ENCODE data around the gene OR9Q1. TPM values are rescaled to one million over a fixed set of nuclear protein-coding genes. Genes with fewer than 3 reads are reported as not detected.

The OR9Q1 gene
- total RNA-seq, 4 donors from 2014 or later: not detected

GRCh38 chr11:58046231-58046630 is 22.6 kb downstream of the OR9Q1 start:
- H3K4me3 ChIP-seq: no peak overlapping the region
- no peaks in the 10 kb centered on the region for H3K27me3 ChIP-seq
- no peak overlapping the region for H3K27ac ChIP-seq
- no peaks in the 10 kb centered on the region for H3K9me3 ChIP-seq
- no peak for DNase-seq
- H3K4me1 ChIP-seq: no peaks in the 10 kb centered on the region
- WGBS, 2 donors (ENCODE audit: low coverage in 1 of 2): 83 to 91% methylated on average over 3 of the region's 3 CpGs
- in situ Hi-C loops (cut with MboI; ENCODE audit: low pct_ligation_motif_present in 1 of 4, low pct_unique_long_range_greater_than_20kb in 1 of 4, low sequenced_read_pairs in 3 of 4) (no loop called here), intact Hi-C loops (cut with DNase I; ENCODE audit: low total_unique reads) (no loop called here)
- no peaks in the 10 kb centered on the region for H3K36me3 ChIP-seq
- TF ChIP-seq EP300 (IDR thresholded peaks at IDR 0.05; ENCODE audit: low read depth) (no peak), POLR2A (IDR thresholded peaks at IDR 0.05) (no peak)

- intact Hi-C loops (cut with DNase I; ENCODE audit: low total_unique reads): no loop called here
- in situ Hi-C loops (cut with MboI; ENCODE audit: low pct_ligation_motif_present in 1 of 4, low pct_unique_long_range_greater_than_20kb in 1 of 4, low sequenced_read_pairs in 3 of 4): no loop called here
Observed at GRCh38 chr11:58047818-58048217, 24.1 kb downstream of the OR9Q1 start.

GRCh38 chr11:58055806-58056401 is 32.2 kb downstream of the OR9Q1 start:
- no peaks in the 10 kb centered on the region for H3K9me3 ChIP-seq
- TF ChIP-seq POLR2AphosphoS5 (IDR thresholded peaks at IDR 0.05) (no peak), POLR2A (IDR thresholded peaks at IDR 0.05) (no peak), EP300 (IDR thresholded peaks at IDR 0.05; ENCODE audit: low read depth) (no peak), CTCF (IDR thresholded peaks at IDR 0.05) (no peak)
- H3K4me3 ChIP-seq: no peak overlapping the region
- no peak overlapping the region for H3K27ac ChIP-seq
- 74 to 100% methylated on average over 1 of the region's 1 CpG for WGBS, 2 donors (ENCODE audit: low coverage in 1 of 2)
- no peak for DNase-seq
- intact Hi-C loops (cut with DNase I; ENCODE audit: low total_unique reads) (no loop called here), in situ Hi-C loops (cut with MboI; ENCODE audit: low pct_ligation_motif_present in 1 of 4, low pct_unique_long_range_greater_than_20kb in 1 of 4, low sequenced_read_pairs in 3 of 4) (no loop called here)
- no peaks in the 10 kb centered on the region for H3K36me3 ChIP-seq
- no peaks in the 10 kb centered on the region for H3K27me3 ChIP-seq
- H3K4me1 ChIP-seq: peaks cover 0 to 4% (median 0%) of the 10 kb centered on the region in 4 donors

More at GRCh38 chr11:58047818-58048217, 24.1 kb downstream of the OR9Q1 start:
- no peaks in the 10 kb centered on the region for H3K9me3 ChIP-seq
- H3K4me1 ChIP-seq: no peaks in the 10 kb centered on the region
- 84 to 87% methylated on average over 3 of the region's 3 CpGs for WGBS, 2 donors (ENCODE audit: low coverage in 1 of 2)
- TF ChIP-seq POLR2A (IDR thresholded peaks at IDR 0.05): no peak
- TF ChIP-seq POLR2AphosphoS5 (IDR thresholded peaks at IDR 0.05): no peak
- TF ChIP-seq EP300 (IDR thresholded peaks at IDR 0.05; ENCODE audit: low read depth): no peak
- TF ChIP-seq CTCF (IDR thresholded peaks at IDR 0.05): no peak
- no peak overlapping the region for H3K4me3 ChIP-seq
- H3K27ac ChIP-seq: no peak overlapping the region
- DNase-seq: no peak
- no peaks in the 10 kb centered on the region for H3K27me3 ChIP-seq
- no peaks in the 10 kb centered on the region for H3K36me3 ChIP-seq

- no peaks in the 10 kb centered on the region for H3K9me3 ChIP-seq
- in situ Hi-C loops (cut with MboI; ENCODE audit: low pct_ligation_motif_present in 1 of 4, low pct_unique_long_range_greater_than_20kb in 1 of 4, low sequenced_read_pairs in 3 of 4): no loop called here
- no peak overlapping the region for H3K27ac ChIP-seq
- peaks cover 0 to 4% (median 0%) of the 10 kb centered on the region in 4 donors for H3K4me1 ChIP-seq
- H3K27me3 ChIP-seq: no peaks in the 10 kb centered on the region
- no peak for TF ChIP-seq POLR2A (IDR thresholded peaks at IDR 0.05)
- no peaks in the 10 kb centered on the region for H3K36me3 ChIP-seq
- no peak overlapping the region for H3K4me3 ChIP-seq
- WGBS, 2 donors (ENCODE audit: low coverage in 1 of 2): 82 to 88% methylated on average over 3 of the region's 3 CpGs
- intact Hi-C loops (cut with DNase I; ENCODE audit: low total_unique reads): no loop called here
- DNase-seq: no peak
Observed at GRCh38 chr11:58057481-58057880, 33.8 kb downstream of the OR9Q1 start.

GRCh38 chr11:58058276-58059006 is 34.8 kb downstream of the OR9Q1 start:
- Histone ChIP-seq H3K36me3 (no peaks in the 10 kb centered on the region), H3K27me3 (no peaks in the 10 kb centered on the region), H3K9me3 (no peaks in the 10 kb centered on the region), H3K4me3 (no peak overlapping the region), H3K27ac (peak overlapping the region in 3 of 4 donors; percentile 0 to 32 (median 22)), H3K4me1 (peaks cover 0 to 4% (median 0%) of the 10 kb centered on the region in 4 donors)
- in situ Hi-C loops (cut with MboI; ENCODE audit: low pct_ligation_motif_present in 1 of 4, low pct_unique_long_range_greater_than_20kb in 1 of 4, low sequenced_read_pairs in 3 of 4) (no loop called here), intact Hi-C loops (cut with DNase I; ENCODE audit: low total_unique reads) (no loop called here)
- peak; percentile 68 for DNase-seq
- 0 to 62% methylated on average over 1 to 13 of the region's 13 CpGs for WGBS, 2 donors (ENCODE audit: low coverage in 1 of 2)
- no peak for TF ChIP-seq POLR2A (IDR thresholded peaks at IDR 0.05)
- TF ChIP-seq EP300 (IDR thresholded peaks at IDR 0.05; ENCODE audit: low read depth): no peak
- TF ChIP-seq CTCF (IDR thresholded peaks at IDR 0.05): no peak
- no peak for TF ChIP-seq POLR2AphosphoS5 (IDR thresholded peaks at IDR 0.05)

Data from transverse colon (tissue), 4 donors.